ENCODE results near the gene MAGI2. TPM values are rescaled to one million over a fixed set of nuclear protein-coding genes. Genes with fewer than 3 reads are reported as not detected.

MAGI2 gene
- total RNA-seq, 2 donors from 2014 or later = 18.3 to 31.8 TPM

- H3K4me1 ChIP-seq (ENCODE audit: control insufficient read depth in 1 of 2, low read depth in 2 of 2) = no peaks in the 10 kb centered on the region
- no peak overlapping the region for H3K4me3 ChIP-seq
- no peak for TF ChIP-seq CTCF (IDR thresholded peaks at IDR 0.05)
- no peak for ATAC-seq (ENCODE audit: insufficient number of reproducible peaks, low FRiP score, low read depth)
- no peaks in the 10 kb centered on the region for H3K27me3 ChIP-seq (replicated peaks; ENCODE audit: insufficient read depth)
- no peaks in the 10 kb centered on the region for H3K9me3 ChIP-seq
- no peak for DNase-seq (ENCODE audit: low spot score)
- no peaks in the 10 kb centered on the region for H3K36me3 ChIP-seq
- H3K27ac ChIP-seq = no peak overlapping the region
Observed at GRCh38 chr7:78265071-78265470, 1188.4 kb downstream of the MAGI2 start.

DNA sequence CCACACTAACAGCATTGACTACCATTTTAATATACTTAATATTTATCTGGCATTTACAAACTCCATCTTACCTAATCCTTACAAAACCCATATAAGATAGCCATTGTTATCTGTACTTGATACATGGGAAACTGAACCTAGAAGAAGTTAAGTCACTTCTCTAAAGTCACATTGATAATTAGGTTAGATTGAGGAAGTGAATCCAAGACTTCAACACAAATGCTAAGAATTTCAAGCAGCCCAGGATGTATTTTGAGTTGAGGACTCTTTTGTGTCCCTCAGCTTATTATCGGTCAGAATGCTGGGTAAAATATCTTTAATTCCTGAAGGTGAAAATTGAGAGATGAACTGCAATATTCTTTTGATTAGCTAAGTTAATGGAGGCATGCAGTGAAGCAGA lies 1189.4 kb downstream of the MAGI2 start:
- Histone ChIP-seq H3K9me3 (no peaks in the 10 kb centered on the region), H3K27me3 (replicated peaks; ENCODE audit: insufficient read depth) (no peaks in the 10 kb centered on the region), H3K36me3 (no peaks in the 10 kb centered on the region), H3K4me3 (no peak overlapping the region), H3K27ac (no peak overlapping the region), H3K4me1 (ENCODE audit: control insufficient read depth in 1 of 2, low read depth in 2 of 2) (no peaks in the 10 kb centered on the region)
- TF ChIP-seq CTCF (IDR thresholded peaks at IDR 0.05) = no peak
- DNase-seq (ENCODE audit: low spot score) (no peak), ATAC-seq (ENCODE audit: insufficient number of reproducible peaks, low FRiP score, low read depth) (no peak)

GRCh38 chr7:78261739-78262138 lies 1191.7 kb downstream of the MAGI2 start:
- TF ChIP-seq CTCF (IDR thresholded peaks at IDR 0.05) = no peak
- Histone ChIP-seq H3K27ac (no peak overlapping the region), H3K4me3 (no peak overlapping the region), H3K9me3 (no peaks in the 10 kb centered on the region), H3K27me3 (replicated peaks; ENCODE audit: insufficient read depth) (no peaks in the 10 kb centered on the region), H3K4me1 (ENCODE audit: control insufficient read depth in 1 of 2, low read depth in 2 of 2) (no peaks in the 10 kb centered on the region), H3K36me3 (no peaks in the 10 kb centered on the region)
- no peak for ATAC-seq (ENCODE audit: insufficient number of reproducible peaks, low FRiP score, low read depth)
- no peak for DNase-seq (ENCODE audit: low spot score)

GRCh38 chr7:78261302-78261701 lies 1192.2 kb downstream of the MAGI2 start:
- H3K4me3 ChIP-seq = no peak overlapping the region
- H3K27ac ChIP-seq = no peak overlapping the region
- DNase-seq (ENCODE audit: low spot score) (no peak), ATAC-seq (ENCODE audit: insufficient number of reproducible peaks, low FRiP score, low read depth) (no peak)
- H3K36me3 ChIP-seq = no peaks in the 10 kb centered on the region
- no peaks in the 10 kb centered on the region for H3K27me3 ChIP-seq (replicated peaks; ENCODE audit: insufficient read depth)
- H3K4me1 ChIP-seq (ENCODE audit: control insufficient read depth in 1 of 2, low read depth in 2 of 2) = no peaks in the 10 kb centered on the region
- TF ChIP-seq CTCF (IDR thresholded peaks at IDR 0.05) = no peak
- H3K9me3 ChIP-seq = no peaks in the 10 kb centered on the region

- H3K4me1 ChIP-seq (ENCODE audit: control insufficient read depth in 1 of 2, low read depth in 2 of 2) = no peaks in the 10 kb centered on the region
- no peak overlapping the region for H3K27ac ChIP-seq
- no peaks in the 10 kb centered on the region for H3K36me3 ChIP-seq
- ATAC-seq (ENCODE audit: insufficient number of reproducible peaks, low FRiP score, low read depth) (no peak), DNase-seq (ENCODE audit: low spot score) (no peak)
- no peak for TF ChIP-seq CTCF (IDR thresholded peaks at IDR 0.05)
- H3K4me3 ChIP-seq = no peak overlapping the region
- no peaks in the 10 kb centered on the region for H3K9me3 ChIP-seq
- no peaks in the 10 kb centered on the region for H3K27me3 ChIP-seq (replicated peaks; ENCODE audit: insufficient read depth)
Observed at GRCh38 chr7:78260826-78261225, 1192.6 kb downstream of the MAGI2 start.
